Left cardiac atrium (tissue), 4 donors: ENCODE measurements around the gene SLC24A3. TPM values are rescaled to one million over a fixed set of nuclear protein-coding genes. Genes with fewer than 3 reads are reported as not detected.
"Not testable (repeated sequence)": the region's sequence is repeated elsewhere in the genome, so short reads cannot be mapped to it uniquely, and the experiment has no call there.

ENCODE experiments used
- ATAC-seq, 2 donors: fragments of 200-7000 bp; cut with Tn5 transposase; one replicate each; pipeline ENCODE4 v1.9.1; 2020; ENCODE audit warnings: mild to moderate bottlenecking in 2 of 2, moderate library complexity in 2 of 2
- DNase-seq: peaks from one replicate; pipeline ENCODE4 v3.0.0-alpha.2; 2020
- intact Hi-C, 2 donors: fragments of 100-400 bp; cut with DNase I; formaldehyde crosslinking; loops; one replicate each; pipeline versions ENCODE4 v1.14.1 to v1.15.1; 2022 to 2023
- total RNA-seq, 2 donors: library from RNA; stranded (reverse); fragmentation: NEBNext Ultra II Directional; extraction: Animal tissue kit (Norgen Biotek cat#: 25700); gene quantifications; one replicate each; pipeline ENCODE4 v1.2.1, GENCODE V29; 2021
- donor health status: DM: no; HTN: yes; CAD: no.
- donor health status: DM: no; HTN: yes; CAD: no; lungs with severe emphysema.
- donor health status: DM: yes; HTN: yes; CAD: no.
- donor health status: Dilated cardiomyopathy.

Gene SLC24A3
- total RNA-seq, 2 donors from 2014 or later: 2.1 to 4.1 TPM

GRCh38 chr20:19617256-19617655 is 404.8 kb downstream of the SLC24A3 start:
- intact Hi-C loops: no loop called here
- ATAC-seq: no peak
- DNase-seq: no peak

- ATAC-seq: no peak
- intact Hi-C loops: no loop called here
- DNase-seq: no peak
Measured at GRCh38 chr20:19618711-19619110, 406.3 kb downstream of the SLC24A3 start.

- ATAC-seq (no peak), DNase-seq (no peak)
- intact Hi-C loops: no loop called here
Measured at GRCh38 chr20:19619904-19620430, 407.5 kb downstream of the SLC24A3 start.

- ATAC-seq: no peak
- DNase-seq: no peak
- intact Hi-C loops: no loop called here
Measured at GRCh38 chr20:19620446-19620845, 408.0 kb downstream of the SLC24A3 start.

GRCh38 chr20:19621072-19621471 is 408.6 kb downstream of the SLC24A3 start:
- intact Hi-C loops: no loop called here
- no peak for ATAC-seq
- no peak for DNase-seq

GRCh38 chr20:19624221-19624965 is 412.0 kb downstream of the SLC24A3 start:
- intact Hi-C loops: no loop called here
- ATAC-seq: no peak

GRCh38 chr20:19625426-19625825 is 413.0 kb downstream of the SLC24A3 start:
- DNase-seq (no peak), ATAC-seq (no peak)
- intact Hi-C loops: no loop called here

More at GRCh38 chr20:19624221-19624965, 412.0 kb downstream of the SLC24A3 start:
- DNase-seq: no peak

GRCh38 chr20:19626896-19627295 is 414.5 kb downstream of the SLC24A3 start:
- ATAC-seq: no peak
- no peak for DNase-seq
- intact Hi-C loops: no loop called here

- ATAC-seq (peak in 1 of 2 donors; percentile 54), DNase-seq (peak; percentile 24)
- intact Hi-C loops: no loop called here
Measured at GRCh38 chr20:19628570-19629134, 416.2 kb downstream of the SLC24A3 start.

- ATAC-seq: no peak
- intact Hi-C loops: no loop called here
- DNase-seq: no peak
Measured at GRCh38 chr20:19631410-19631809, 419.0 kb downstream of the SLC24A3 start.

GRCh38 chr20:19633985-19634384 is 421.5 kb downstream of the SLC24A3 start:
- no peak for DNase-seq
- ATAC-seq: no peak
- intact Hi-C loops: no loop called here

GRCh38 chr20:19639471-19640045 is 427.1 kb downstream of the SLC24A3 start:
- intact Hi-C loops, ATAC-seq, DNase-seq: not testable (repeated sequence)

- ATAC-seq: no peak
Measured at GRCh38 chr20:19642860-19643259, 430.4 kb downstream of the SLC24A3 start.

GRCh38 chr20:19644085-19644484 is 431.6 kb downstream of the SLC24A3 start:
- intact Hi-C loops: no loop called here
- DNase-seq: no peak
- no peak for ATAC-seq

More at GRCh38 chr20:19642860-19643259, 430.4 kb downstream of the SLC24A3 start:
- DNase-seq: no peak
- intact Hi-C loops: no loop called here

GRCh38 chr20:19646963-19647362 is 434.5 kb downstream of the SLC24A3 start:
- ATAC-seq (no peak), DNase-seq (no peak)
- intact Hi-C loops: no loop called here

GRCh38 chr20:19648024-19648423 is 435.6 kb downstream of the SLC24A3 start:
- intact Hi-C loops: no loop called here
- no peak for DNase-seq
- ATAC-seq: no peak

GRCh38 chr20:19649041-19649440 is 436.6 kb downstream of the SLC24A3 start:
- ATAC-seq (no peak), DNase-seq (no peak)
- intact Hi-C loops: no loop called here

- intact Hi-C loops: no loop called here
- ATAC-seq (no peak), DNase-seq (no peak)
Measured at GRCh38 chr20:19652591-19653026, 440.2 kb downstream of the SLC24A3 start.

- DNase-seq: no peak
- intact Hi-C loops: no loop called here
- no peak for ATAC-seq
Measured at GRCh38 chr20:19653327-19653726, 440.9 kb downstream of the SLC24A3 start.

- intact Hi-C loops: loop anchor here in 1 of 2 donors (5.0 kb wide), 1 partner anchor 448 kb away; no protein-coding TSS in a partner anchor
- no peak for ATAC-seq
- no peak for DNase-seq
Measured at GRCh38 chr20:19654921-19655320, 442.5 kb downstream of the SLC24A3 start.
